Astrocyte of the hippocampus (primary cell): ENCODE data around the gene NCOR2.

ENCODE experiments used
- DNase-seq: peaks from one replicate; pipeline ENCODE4 v3.0.0; 2011; ENCODE audit warnings: low read depth, low spot score

NCOR2 gene

DNA sequence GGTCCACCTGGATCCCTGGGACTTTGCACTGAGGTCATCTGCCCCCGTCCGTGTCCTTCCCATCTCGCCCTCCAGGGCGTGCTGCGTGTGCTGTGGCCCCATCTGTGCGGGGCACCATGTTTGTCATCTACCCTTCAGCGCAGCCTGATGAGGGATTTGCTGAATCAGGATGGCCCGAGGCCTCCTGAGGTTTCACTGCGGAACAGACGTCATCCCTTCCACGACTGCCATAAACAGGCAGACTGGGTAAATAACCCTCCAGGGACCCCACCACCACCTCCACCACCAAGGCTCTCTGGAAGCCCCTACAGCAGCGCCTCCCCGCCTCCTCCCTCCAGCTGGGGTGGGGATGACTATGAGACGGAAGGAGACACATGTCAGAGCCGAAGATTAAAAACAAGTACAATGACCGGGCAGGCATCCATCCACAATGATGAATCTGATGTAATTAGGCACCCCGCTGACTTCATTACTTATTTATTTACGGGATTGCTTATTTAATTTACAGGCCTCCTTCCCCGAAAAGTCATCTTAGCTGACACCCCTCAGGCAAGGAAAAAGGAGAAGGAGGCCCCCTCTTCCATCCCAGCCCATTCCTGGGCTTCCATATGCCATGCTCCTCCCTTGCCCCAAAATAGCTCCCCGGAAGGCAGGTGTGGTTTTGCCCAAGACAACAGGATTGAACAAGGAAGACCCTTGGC, 39.4 kb downstream of the NCOR2 start:
- peak; percentile 53 for DNase-seq

DNA sequence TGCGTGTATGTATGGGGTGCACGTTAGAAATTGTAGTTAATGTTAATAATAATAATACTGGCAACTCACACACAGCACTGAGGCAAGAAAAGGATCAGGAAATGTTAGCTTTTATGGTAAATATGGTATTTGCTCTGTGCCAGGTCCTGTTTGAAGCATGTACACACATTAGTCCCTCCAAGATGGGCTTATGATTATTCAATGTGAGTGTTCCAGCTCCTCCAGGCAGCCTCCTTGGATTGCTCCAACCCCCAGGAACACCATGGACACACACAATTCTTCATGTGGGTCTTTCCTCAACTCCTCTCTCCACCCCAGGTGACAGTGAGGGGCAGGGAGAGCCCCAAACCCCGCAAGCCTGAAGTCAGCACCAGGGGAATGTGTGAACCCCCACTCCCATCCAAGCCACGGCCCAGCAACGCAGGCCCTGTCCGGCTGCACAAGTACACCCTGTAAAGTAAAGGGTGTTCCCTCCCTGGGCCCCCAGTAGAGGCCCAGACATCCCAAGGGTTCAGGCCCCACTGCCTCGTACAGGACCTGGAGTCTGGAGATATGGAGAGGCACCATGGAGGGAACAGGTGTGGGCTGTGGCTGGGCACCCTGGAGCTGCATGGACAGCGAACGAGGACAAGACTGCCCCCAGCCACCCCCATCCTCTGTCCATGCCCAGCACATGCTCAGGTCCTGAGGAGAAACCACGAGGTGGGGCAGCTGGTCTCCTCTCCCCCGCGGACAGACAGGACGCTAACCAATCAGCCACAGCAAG, 41.3 kb downstream of the NCOR2 start:
- no peak for DNase-seq

DNA sequence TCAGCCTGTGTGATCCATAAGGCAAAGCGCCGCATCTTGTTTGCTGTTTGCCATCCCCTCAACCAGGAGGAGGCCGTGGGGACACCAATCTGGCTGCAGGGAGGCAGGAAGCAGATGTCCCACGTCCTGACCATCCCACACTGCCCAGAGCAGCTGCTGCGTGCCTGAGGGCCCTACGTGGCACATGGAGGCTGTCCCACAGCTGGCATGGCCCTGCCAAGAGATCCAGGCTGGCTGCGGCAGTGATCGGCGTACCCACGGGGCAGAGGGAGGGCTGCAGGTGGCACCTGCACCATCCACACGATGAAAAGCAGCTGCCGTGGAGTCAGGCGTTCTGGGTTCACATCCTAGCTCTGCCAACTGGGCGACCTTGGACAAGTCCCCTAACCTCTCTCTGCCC, 42.0 kb downstream of the NCOR2 start:
- no peak for DNase-seq

DNA sequence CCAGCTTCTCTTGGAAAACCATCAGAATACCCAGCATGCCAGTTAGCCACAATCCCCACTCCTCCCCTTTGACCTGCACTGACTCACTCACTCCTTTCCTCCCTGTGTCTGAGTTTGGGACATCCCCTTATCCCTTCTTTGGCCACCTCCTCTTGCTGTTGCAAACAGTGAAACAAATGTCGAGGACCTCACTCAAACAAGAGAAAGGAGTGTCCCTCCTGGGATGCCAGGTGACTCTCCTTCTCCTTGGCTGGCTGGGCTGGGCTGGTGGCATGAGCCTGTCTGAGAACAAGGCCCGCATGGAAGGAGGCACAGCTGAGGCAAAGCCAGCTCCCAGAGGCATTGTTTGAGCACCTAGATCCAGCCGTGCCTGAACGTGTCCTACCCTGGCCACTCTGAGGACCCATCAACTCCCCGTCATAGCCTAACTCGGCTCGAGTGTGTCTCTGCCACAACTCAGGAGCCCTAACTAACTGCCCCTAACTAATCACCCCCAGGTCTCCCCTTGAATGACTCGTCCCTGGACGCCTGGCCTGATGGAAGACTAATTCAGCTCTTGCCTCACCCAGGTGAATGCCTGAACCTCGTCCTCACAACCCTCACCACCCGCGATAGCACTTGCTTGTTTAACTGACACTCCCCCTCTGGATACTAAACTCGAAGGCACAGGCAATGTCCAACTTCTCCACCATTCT, 43.0 kb downstream of the NCOR2 start:
- DNase-seq: peak; percentile 81

DNA sequence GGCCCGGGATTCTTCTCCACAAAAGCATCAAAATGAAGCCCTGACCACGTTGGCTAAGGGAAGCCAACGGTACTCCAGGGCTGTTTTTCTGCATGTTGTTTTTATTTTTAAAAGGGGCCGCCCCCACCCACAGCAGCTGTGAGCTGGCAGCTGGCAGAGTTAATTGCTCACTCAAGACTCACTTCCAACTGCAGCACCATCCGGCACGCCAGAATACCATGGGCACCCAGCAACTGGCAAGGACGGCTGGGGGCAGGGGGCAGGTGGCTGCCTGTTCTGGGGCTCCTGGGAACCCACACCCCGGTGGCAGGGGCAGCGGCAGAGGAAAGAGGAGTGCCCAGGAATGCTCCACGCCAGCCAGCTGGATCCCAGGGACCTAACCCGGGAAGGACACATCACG, 44.3 kb downstream of the NCOR2 start:
- DNase-seq: peak; percentile 61

DNA sequence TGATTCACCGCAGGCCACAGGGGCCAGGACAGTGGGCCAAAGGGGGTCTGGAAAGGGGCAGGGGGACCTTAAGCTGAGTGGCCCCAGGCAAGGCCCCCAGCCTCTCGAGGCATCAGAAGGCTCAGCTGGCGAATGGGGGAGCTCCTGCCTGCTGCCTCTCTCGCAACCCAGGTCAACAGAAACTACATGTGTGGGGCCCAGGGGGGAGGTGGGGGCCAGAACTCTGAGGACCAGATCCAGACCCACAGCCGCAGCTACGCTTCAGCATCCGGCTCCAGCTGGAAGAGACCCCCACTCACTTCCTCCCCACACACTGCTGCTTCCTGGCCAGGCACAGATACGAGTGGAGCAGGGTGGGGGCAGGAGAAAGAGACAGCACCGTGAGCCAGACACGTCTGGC, 46.5 kb downstream of the NCOR2 start:
- no peak for DNase-seq

DNA sequence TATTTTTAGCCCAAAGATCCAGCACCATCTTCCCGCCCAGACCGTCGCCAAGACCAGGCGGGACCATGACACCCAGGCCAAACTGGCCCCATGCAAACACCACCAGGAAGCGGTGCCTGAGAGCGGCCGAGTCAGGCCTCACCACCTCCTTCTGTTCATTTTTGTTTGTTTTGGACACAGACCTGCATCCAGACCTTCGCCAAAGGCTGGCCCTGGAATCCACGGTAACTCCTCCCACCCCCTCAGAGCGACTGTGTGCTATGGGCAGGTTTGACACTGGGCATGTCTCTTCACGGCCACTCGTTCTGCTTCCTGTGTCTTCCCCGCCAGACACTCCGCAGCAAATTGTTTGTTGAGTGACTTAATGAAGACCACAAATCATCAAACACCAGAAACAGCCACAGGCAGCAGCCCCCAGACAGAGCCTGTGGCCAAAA, 47.1 kb downstream of the NCOR2 start:
- peak; percentile 92 for DNase-seq

DNA sequence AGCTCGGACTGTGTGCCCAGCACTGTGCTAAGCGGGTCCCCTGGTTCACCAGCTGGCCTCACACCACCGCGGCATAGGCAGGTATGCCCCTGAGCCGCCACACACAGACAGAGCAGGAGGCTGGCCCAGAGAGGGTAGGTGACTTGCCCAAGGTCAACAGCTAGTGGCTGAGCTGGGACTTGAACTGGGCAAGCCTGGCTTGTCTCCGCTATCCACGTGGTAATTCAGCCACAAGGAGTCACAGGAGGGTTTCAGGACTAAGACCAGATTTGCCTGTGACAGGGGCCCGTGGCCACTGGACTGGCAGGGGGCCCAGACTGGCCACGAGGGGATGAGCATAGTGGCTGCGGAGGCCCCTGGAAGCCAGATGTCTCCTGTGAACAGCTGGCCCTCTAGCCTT, 47.7 kb downstream of the NCOR2 start:
- no peak for DNase-seq

DNA sequence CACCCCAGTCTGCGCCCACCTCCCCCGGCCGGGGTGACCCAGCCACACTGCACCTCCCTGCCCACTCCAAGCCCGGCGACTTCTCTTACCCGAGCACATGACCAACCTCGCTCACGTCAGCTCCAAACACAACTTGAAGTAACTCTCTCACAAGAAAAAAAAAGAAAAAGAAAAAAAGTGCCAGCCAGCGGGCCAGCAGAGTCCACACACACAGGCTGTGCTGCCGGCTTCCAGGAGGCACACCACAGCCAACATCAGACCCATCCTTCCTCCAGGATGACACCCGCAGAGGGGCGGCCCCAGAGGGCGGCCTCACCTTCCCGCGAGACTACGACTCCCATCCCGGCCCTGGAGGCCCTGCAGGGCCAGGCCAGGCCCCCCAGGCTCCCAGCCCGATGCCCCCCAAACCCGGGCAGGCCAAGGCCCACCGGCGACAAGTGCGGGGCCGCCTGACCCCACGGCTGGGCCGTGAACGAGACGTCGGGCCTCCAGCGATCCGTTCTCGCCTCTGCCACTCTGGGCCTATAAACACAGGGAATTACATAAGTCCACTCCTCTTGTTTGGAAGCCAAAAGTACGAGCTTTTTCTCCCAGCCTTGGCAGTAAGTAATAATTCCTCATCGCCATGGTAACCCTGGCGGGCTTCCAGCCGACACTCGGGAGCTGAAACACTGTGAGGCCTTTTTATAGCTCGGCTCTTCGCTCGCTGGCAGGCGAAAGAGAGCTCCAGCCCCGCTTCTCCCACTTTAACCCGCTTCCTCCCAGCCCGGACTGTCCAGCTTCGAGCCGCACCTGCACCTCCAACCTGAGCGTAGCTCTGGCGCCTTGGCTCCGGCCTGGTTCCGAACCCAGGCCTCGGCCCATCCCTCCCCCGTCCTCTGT, 49.1 kb downstream of the NCOR2 start:
- peak; percentile 99 for DNase-seq
